Effector memory CD8-positive, alpha-beta T cell (primary cell): ENCODE data around the gene GRK4.

ENCODE experiments used
- ATAC-seq: fragments of 150-1000 bp; cut with Tn5 transposase; replicated peaks from 2 replicates; pipeline ENCODE4 v1.10.0; 2021; ENCODE audit warnings: mild to moderate bottlenecking, moderate library complexity
- DNase-seq, 3 experiments: peaks; one replicate each; pipeline ENCODE4 v3.0.0; 2021
- H3K27ac Mint-ChIP-seq, 2 donors: one replicate each; pipeline ENCODE4 v1.8.0; 2022; ENCODE audit warnings: mild to moderate bottlenecking in 2 of 2, mixed read lengths in 2 of 2, moderate library complexity in 2 of 2
- H3K27me3 Mint-ChIP-seq, 2 donors: one replicate each; pipeline ENCODE4 v1.8.0; 2022; ENCODE audit warnings: mixed read lengths in 2 of 2
- H3K36me3 Mint-ChIP-seq: one replicate; pipeline ENCODE4 v1.8.0; 2022; ENCODE audit warnings: mild to moderate bottlenecking, moderate library complexity, mixed read lengths; ENCODE audit not compliant: insufficient read depth
- H3K4me1 Mint-ChIP-seq, 2 donors: one replicate each; pipeline ENCODE4 v1.8.0; 2022; ENCODE audit warnings: low read depth in 2 of 2, mixed read lengths in 2 of 2
- H3K4me3 Mint-ChIP-seq, 2 donors: one replicate each; pipeline ENCODE4 v1.8.0; 2022; ENCODE audit warnings: mild to moderate bottlenecking in 2 of 2, mixed read lengths in 2 of 2, moderate library complexity in 2 of 2
- H3K9me3 Mint-ChIP-seq, 2 donors: one replicate each; pipeline ENCODE4 v1.8.0; 2022; ENCODE audit warnings: mixed read lengths in 2 of 2

GRK4 gene

DNA sequence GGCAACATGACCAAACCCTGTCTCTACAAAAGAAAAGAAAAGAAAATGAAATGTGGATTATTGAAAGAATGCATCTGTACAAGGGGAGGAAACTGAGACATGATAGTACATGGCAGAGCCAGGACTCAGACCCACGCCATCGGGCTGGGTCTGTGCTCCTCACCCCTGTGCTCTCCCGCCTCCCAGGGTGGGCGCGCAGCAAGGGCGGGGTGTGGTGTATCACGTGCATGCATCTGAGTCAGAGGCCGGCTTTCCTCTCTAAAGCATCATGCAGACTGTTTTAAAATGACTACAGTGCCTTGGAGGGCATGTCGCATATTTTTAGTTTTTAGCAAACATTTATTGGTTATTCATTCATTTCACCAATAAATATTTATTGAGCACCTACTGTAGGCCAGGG lies 63.2 kb downstream of the GRK4 start:
- Mint-ChIP-seq H3K27me3 (peaks cover 22 to 35% of the 10 kb centered on the region in 2 donors), H3K27ac (no peak overlapping the region), H3K36me3 (peaks cover 2% of the 10 kb centered on the region), H3K9me3 (peaks cover 0 to 4% of the 10 kb centered on the region in 2 donors), H3K4me3 (no peak overlapping the region), H3K4me1 (no peaks in the 10 kb centered on the region)
- no peak for DNase-seq
- no peak for ATAC-seq

DNA sequence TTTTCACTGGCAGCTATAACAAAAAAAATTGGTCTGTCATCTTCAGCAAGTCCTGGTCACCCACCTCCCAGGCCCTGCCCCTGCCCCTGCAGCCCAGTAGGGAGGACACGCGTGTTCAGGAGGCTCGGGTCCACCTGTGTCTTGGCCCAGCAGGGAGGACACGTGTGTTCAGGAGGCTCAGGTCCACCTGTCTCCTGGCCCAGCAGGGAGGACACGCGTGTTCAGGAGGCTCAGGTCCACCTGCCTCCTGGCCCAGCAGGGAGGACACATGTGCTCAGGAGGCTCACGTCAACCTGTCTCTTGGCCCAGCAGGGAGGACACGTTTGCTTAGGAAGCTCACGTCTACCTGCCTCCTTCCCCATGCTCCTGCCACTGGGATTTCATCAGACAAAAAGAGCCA lies 66.1 kb downstream of the GRK4 start:
- Mint-ChIP-seq H3K9me3 (no peaks in the 10 kb centered on the region), H3K27ac (no peak overlapping the region), H3K4me1 (no peaks in the 10 kb centered on the region), H3K27me3 (peaks cover 9 to 17% of the 10 kb centered on the region in 2 donors), H3K36me3 (no peaks in the 10 kb centered on the region), H3K4me3 (no peak overlapping the region)
- no peak for DNase-seq
- no peak for ATAC-seq

DNA sequence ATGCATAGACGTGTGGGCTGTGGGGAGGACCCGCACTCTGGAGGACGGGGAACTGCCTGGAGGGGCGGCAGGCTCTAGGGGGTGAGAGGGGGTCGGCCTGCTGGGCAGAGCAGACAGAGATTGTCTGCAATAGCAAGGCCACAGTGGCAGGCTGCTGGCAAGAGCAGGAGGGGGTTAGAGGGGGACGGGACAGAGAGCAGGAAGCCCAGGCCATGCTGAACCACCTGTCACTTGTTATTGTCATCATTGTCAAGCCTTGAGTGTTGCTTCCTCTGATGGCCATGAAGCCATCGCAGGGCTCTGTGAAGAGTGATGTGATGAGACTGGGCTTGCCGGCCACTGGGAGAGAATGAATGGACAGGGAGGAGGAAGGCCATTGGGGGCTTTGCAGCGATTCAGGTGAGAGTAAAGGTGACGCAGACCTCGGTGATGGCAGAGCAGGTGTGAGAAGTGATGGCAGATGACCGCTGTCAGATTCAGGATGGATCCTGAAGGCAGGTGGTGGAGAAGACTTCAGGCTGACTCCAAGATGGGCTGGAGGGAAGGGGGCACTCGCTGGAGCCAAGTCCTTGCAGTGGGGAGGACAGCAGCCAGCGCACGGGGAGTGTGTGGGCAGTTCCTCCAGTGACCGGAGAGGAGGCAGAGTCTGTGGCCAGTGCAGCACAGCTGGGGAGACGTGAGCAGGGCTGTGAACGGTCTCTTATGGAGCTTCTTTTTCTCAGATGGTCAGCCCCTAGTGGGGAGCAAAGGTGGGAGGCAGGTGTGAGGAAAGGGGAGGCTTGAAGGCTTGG lies 67.4 kb downstream of the GRK4 start:
- Mint-ChIP-seq H3K27me3 (peaks cover 12 to 20% of the 10 kb centered on the region in 2 donors), H3K4me1 (no peaks in the 10 kb centered on the region), H3K36me3 (no peaks in the 10 kb centered on the region), H3K27ac (no peak overlapping the region), H3K9me3 (no peaks in the 10 kb centered on the region), H3K4me3 (no peak overlapping the region)
- ATAC-seq: no peak
- no peak for DNase-seq

DNA sequence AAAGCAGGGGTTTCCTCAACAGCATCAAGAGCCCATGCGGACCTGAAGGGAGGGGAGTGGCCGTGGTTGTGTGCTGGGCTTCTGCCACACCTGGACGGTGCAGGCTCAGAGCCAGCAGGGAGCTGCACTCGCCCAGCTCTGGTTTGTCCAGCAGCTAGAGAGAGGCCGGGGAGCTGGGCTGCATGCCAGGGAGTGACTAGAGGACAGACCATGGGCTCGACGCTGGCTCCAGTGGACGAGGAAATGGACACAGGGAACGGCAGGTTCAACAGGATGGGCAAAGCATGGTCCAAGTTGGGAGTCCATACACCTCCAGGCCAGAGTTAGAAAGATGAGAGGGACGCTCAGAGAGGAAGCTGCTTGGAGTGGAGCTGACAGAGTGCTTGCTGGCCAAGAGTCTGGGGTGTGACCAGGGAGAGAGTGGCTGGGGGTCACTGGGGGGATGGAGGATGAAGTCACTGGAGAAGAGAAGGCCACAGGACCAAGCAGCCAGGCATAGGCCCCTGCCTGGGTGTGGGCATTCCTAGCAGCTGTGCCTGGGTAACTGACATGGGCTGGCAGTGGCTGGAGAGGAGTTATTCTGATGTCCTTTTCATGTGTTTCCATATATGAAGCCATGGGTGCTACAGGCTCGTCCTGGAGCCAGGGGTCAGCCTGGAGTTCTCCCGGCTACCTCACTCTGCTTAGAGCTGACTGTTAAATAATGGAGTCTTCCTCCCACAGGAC lies 68.1 kb downstream of the GRK4 start:
- Mint-ChIP-seq H3K4me3 (no peak overlapping the region), H3K27me3 (peaks cover 15 to 28% of the 10 kb centered on the region in 2 donors), H3K27ac (no peak overlapping the region), H3K36me3 (peaks cover 3% of the 10 kb centered on the region), H3K4me1 (no peaks in the 10 kb centered on the region), H3K9me3 (no peaks in the 10 kb centered on the region)
- DNase-seq: no peak
- ATAC-seq: no peak

DNA sequence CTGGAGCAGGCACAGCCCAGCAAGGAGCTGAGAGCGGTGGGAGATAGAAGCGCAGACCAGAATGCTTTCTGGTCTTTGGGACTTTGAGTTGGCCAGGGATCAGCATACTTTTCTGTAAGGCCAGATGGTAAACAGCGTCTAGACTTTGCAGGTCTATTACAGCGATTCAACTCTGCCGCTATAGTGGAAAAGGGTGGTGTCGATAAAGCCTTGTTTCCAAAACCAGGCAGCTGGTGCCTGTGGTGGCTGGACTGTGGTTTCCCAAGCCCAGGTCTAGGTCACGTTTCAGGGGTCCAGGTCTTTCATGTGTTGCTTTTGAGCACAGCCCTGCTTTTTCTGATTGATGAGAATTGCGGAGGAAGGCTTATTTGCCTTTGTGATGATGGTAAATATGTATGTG lies 70.9 kb downstream of the GRK4 start:
- Mint-ChIP-seq H3K27ac (no peak overlapping the region), H3K36me3 (peaks cover 7% of the 10 kb centered on the region), H3K27me3 (peaks cover 32 to 50% of the 10 kb centered on the region in 2 donors), H3K4me1 (peaks cover 11 to 15% of the 10 kb centered on the region in 2 donors), H3K4me3 (no peak overlapping the region), H3K9me3 (no peaks in the 10 kb centered on the region)
- ATAC-seq (no peak), DNase-seq (no peak)

DNA sequence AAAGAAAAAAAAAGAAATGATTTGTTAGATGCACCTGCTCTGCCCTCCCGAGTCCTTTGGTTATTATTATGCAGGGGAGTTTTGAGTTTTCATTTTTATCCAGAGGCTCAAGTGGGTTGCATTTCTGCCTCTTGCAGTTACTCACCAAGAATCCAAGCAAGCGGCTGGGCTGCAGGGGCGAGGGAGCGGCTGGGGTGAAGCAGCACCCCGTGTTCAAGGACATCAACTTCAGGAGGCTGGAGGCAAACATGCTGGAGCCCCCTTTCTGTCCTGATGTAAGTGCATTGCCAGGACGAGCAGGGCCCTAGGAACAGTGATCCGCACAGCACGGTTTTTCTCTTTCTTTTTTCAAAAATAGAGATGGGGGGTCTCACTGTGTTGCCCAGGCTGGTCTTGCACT lies 71.9 kb downstream of the GRK4 start:
- H3K4me1 Mint-ChIP-seq: peaks cover 11 to 15% of the 10 kb centered on the region in 2 donors
- H3K27me3 Mint-ChIP-seq: peaks cover 31 to 46% of the 10 kb centered on the region in 2 donors
- no peaks in the 10 kb centered on the region for H3K9me3 Mint-ChIP-seq
- H3K4me3 Mint-ChIP-seq: no peak overlapping the region
- H3K27ac Mint-ChIP-seq: no peak overlapping the region
- peaks cover 7% of the 10 kb centered on the region for H3K36me3 Mint-ChIP-seq
- ATAC-seq: no peak
- DNase-seq: no peak

DNA sequence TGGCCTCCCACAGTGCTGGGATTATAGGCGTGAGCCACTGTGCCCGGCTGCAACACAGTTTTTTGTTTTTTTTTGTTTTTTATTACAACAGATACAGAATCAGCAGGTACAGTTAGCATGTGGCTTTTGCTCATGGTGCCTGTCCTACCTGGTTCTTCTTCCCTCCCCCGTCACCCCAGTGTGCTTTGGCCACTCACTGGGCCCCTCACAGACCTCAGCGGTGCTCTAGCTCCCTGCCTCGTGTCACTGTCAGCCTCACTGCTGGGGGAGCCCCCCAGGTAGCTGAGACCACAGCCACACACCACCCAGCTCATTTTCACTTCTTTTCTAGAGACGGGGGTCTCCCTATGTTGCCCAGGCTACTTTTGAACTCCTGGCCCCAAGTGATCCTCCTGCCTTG lies 72.3 kb downstream of the GRK4 start:
- peaks cover 27 to 42% of the 10 kb centered on the region in 2 donors for H3K27me3 Mint-ChIP-seq
- ATAC-seq (no peak), DNase-seq (no peak)
- H3K36me3 Mint-ChIP-seq: peaks cover 7% of the 10 kb centered on the region
- H3K9me3 Mint-ChIP-seq: no peaks in the 10 kb centered on the region
- H3K4me3 Mint-ChIP-seq: no peak overlapping the region
- H3K27ac Mint-ChIP-seq: no peak overlapping the region
- peaks cover 11 to 15% of the 10 kb centered on the region in 2 donors for H3K4me1 Mint-ChIP-seq

DNA sequence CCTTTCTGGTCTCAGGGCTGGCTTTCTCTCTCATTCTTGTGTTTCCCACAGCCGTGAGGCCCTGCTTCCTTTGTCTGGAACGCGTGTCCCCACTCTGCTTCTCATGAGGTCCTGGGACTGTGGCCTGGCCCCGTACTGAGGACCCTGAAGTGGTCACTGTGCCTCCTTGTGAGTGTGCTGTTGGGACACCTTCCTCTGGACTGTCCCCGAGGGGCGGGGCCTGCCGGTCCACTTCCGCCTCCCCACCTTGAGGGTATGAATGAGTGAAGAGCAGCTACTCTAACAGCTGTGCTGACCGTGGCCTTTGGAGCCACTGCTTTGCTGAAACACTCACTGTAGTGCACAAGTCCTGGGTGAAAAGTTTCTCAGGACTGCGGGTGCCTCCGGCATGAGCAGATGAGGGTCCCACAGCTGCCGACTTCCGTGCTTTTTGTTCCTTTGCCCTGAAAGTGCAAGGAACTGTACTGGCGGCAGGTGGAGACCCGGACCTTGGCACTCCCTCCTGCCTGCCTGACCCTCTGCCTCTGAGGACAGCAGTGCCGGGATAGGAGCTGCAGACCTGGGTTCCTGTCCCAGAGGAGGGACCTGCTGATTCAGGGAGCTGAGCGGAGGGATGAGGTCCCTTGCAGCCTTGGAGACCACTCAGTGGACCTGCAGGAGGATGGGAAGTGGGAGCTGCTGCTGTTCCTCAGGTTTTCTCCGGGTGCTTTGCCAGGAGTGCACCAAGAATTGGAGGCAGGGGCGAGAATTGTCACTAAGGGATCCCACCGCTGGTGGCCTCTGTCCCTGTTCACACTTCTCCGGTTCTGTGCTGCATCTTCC lies 73.0 kb downstream of the GRK4 start:
- Mint-ChIP-seq H3K27me3 (peaks cover 23 to 35% of the 10 kb centered on the region in 2 donors), H3K36me3 (peaks cover 10% of the 10 kb centered on the region), H3K4me3 (peak overlapping the region in 1 of 2 donors; percentile 52), H3K27ac (no peak overlapping the region), H3K4me1 (peaks cover 11 to 15% of the 10 kb centered on the region in 2 donors), H3K9me3 (no peaks in the 10 kb centered on the region)
- ATAC-seq (no peak), DNase-seq (no peak)

DNA sequence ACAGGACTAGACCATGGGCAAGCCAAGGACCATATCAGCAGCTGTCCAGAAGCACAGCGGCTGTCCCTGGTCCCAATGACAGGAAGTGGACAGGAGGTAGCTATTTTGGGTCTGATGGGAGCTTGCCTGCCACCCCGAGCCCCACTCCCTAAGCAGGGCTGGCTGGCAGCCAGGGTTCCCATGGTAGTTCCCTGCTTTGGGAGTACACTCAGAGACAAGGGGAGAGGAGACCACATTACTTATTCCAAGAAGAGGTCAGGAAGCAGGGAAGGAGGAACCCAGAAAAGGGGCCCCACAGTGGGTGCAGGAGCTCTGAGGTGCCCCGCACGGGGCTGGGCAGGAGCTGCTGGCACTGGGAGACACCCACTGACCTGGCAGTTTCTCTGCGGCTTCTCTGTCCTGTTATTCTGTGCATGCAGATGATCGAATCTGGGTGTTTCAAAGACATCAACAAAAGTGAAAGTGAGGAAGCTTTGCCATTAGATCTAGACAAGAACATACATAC lies 74.6 kb downstream of the GRK4 start:
- Mint-ChIP-seq H3K27me3 (peaks cover 23 to 40% of the 10 kb centered on the region in 2 donors), H3K4me1 (peaks cover 23% of the 10 kb centered on the region in 2 donors), H3K36me3 (peaks cover 10% of the 10 kb centered on the region), H3K27ac (peak overlapping the region; percentile 13 to 23), H3K9me3 (no peaks in the 10 kb centered on the region), H3K4me3 (peak overlapping the region; percentile 52 to 69)
- DNase-seq (no peak), ATAC-seq (no peak)

DNA sequence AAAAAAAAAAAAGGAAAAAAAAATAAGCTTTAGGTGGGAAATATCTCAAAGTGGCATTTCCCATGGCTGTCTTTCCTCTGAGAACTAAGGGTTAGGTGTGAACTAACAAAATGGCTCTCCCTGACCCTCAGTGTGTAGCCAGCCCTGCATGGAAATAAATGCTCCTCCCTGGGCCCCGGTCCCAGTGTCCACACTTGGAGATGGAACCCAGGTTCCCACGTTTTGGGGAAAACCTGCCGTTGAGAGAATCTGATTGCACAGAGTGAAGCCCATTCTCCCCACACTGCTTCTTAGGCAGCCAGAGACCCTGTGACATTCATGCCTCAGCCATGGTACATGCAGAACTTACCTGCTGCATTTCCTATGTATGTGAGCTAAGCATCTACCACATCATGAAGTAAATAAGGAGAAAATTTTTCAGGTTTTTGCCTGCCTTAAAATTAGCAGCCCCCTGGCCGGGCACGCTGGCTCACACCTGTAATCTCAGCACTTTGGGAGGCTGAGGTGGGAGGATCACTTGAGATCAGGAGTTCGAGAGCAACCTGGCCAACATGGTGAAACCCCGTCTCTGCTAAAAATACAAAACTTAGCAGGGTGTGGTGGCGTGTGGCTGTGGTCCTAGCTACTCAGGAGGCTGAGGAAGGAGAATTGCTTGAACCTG lies 76.5 kb downstream of the GRK4 start:
- H3K4me3 Mint-ChIP-seq: peak overlapping the region in 1 of 2 donors; percentile 88
- DNase-seq (no peak), ATAC-seq (no peak)
- H3K9me3 Mint-ChIP-seq: no peaks in the 10 kb centered on the region
- H3K27me3 Mint-ChIP-seq: peaks cover 23 to 40% of the 10 kb centered on the region in 2 donors
- no peak overlapping the region for H3K27ac Mint-ChIP-seq
- peaks cover 26 to 27% of the 10 kb centered on the region in 2 donors for H3K4me1 Mint-ChIP-seq
- peaks cover 10% of the 10 kb centered on the region for H3K36me3 Mint-ChIP-seq

DNA sequence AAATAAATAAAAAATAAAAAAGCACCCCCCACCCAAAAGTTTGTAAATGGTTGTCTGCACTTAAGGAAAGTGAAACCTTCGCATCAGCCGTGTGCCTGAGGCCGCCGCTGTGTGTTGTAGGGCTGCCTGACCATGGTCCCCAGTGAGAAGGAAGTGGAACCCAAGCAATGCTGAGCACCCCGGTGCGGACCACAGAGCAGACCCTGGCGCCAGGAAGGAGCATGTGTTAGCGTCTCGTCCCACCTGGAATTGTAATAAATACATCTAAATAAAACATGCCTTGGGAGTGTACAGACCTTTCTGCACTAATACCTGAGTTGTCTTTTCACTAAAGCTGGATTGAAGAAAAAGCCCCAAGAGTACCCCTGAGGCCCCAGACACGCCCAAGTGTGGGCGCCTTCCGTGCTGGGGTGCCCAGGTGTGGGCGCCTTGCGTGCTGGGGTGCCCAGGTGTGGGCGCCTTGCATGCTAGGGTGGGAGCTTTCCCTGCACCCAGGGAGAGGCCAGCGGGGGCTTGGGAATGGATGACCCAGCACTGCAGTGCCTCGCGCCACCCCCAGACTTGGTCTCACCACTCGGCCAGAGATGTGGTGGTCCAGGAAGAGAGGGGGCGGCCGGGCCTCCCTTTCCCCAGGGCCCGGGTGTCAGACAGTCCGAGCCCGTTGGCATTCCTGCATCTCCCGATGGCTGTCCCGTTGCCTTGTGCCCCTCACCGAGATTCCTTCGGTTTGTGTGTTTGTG lies 77.3 kb downstream of the GRK4 start:
- Mint-ChIP-seq H3K4me3 (peak overlapping the region; percentile 15 to 88), H3K36me3 (peaks cover 16% of the 10 kb centered on the region), H3K27me3 (peaks cover 22 to 38% of the 10 kb centered on the region in 2 donors), H3K27ac (peak overlapping the region in 1 of 2 donors; percentile 90), H3K9me3 (peaks cover 0 to 4% of the 10 kb centered on the region in 2 donors), H3K4me1 (peaks cover 34 to 35% of the 10 kb centered on the region in 2 donors)
- DNase-seq: no peak
- ATAC-seq: no peak
